ENCODE results near the gene ARG2.

GRCh38 chr14:67581643-67582042, 38.1 kb upstream of the ARG2 start:
- TF ChIP-seq HINFP (tag; conservative IDR thresholded peaks at IDR 0.05; ENCODE audit: low read depth): no peak
- no peak for TF ChIP-seq KLF10 (CRISPR knock-in tag; IDR thresholded peaks at IDR 0.05)
- TF ChIP-seq RREB1 (CRISPR knock-in tag; IDR thresholded peaks at IDR 0.05): no peak
- no peak for TF ChIP-seq CEBPG (CRISPR knock-in tag; IDR thresholded peaks at IDR 0.05)
- TF ChIP-seq CEBPG (tag; conservative IDR thresholded peaks at IDR 0.05 in 1 of 2, IDR thresholded peaks at IDR 0.05 in 1 of 2): no peak
- TF ChIP-seq FIP1L1 (IDR thresholded peaks at IDR 0.05; ENCODE audit: low read depth, low read length, poor library complexity, severe bottlenecking): no peak
